SK-MEL-5 (cell line): ENCODE data around the gene RCCD1. TPM values are rescaled to one million over a fixed set of nuclear protein-coding genes. Genes with fewer than 3 reads are reported as not detected.
A peak's percentile ranks its signal among the peaks of the same experiment; 100 is the strongest.
"Not testable (repeated sequence)": the region's sequence is repeated elsewhere in the genome, so short reads cannot be mapped to it uniquely, and the experiment has no call there.

Source experiments
- DNase-seq: peaks from one replicate; pipeline ENCODE4 v3.0.0-alpha.2; 2016; ENCODE audit warnings: low read depth, low spot score
- in situ Hi-C: cut with HindIII; loops from 2 replicates; pipeline ENCODE4 v1.10.0; 2016; ENCODE audit warnings: low sequenced_read_pairs, high pct_unique_total_duplicates, low pct_unique_long_range_greater_than_20kb
- polyA plus RNA-seq, 2 experiments: library from polyadenylated mRNA; depleted of rRNA; stranded (reverse); fragments of >200 nt; gene quantifications; 2 replicates each; pipeline ENCODE4 v1.2.3, GENCODE V29; 2015
- total RNA-seq: library from RNA; depleted of rRNA; stranded (reverse); fragments of >200 nt; shearing (Covaris generic); gene quantifications from 2 replicates; pipeline ENCODE4 v1.2.3, GENCODE V29; 2014; rRNA removed

RCCD1 gene
- 9.9 and 10.1 TPM in 2 replicates for total RNA-seq
- 19.7 and 20.5 TPM in 2 replicates for polyA plus RNA-seq (2015; cell fraction: cytosol; rRNA removed)
- 92.2 and 117 TPM in 2 replicates for polyA plus RNA-seq (2015; cell fraction: nucleus; rRNA removed)

- peak; percentile 97 for DNase-seq
- in situ Hi-C loops, result no loop called here
Measured at GRCh38 chr15:90954712-90955623, at the start of gene RCCD1. Gene RCCD1 (plus strand): TSS chr15:90954884. CDS start chr15:90956735, 1,851 bp downstream.

- in situ Hi-C loops, result no loop called here
- no peak for DNase-seq
Measured at GRCh38 chr15:90905306-90906180, 49.1 kb upstream of the RCCD1 start.

- in situ Hi-C loops, result no loop called here
- DNase-seq, result no peak
Measured at GRCh38 chr15:90906181-90906849, 48.4 kb upstream of the RCCD1 start.

- no peak for DNase-seq
- in situ Hi-C loops, result no loop called here
Measured at GRCh38 chr15:90907051-90907660, 47.5 kb upstream of the RCCD1 start.

GRCh38 chr15:90907838-90908507 is 46.7 kb upstream of the RCCD1 start:
- in situ Hi-C loops, result no loop called here
- DNase-seq, result peak; percentile 56

GRCh38 chr15:90909449-90909848 is 45.2 kb upstream of the RCCD1 start:
- in situ Hi-C loops, DNase-seq: not testable (repeated sequence)

GRCh38 chr15:90909976-90910375 is 44.7 kb upstream of the RCCD1 start:
- in situ Hi-C loops, result no loop called here
- DNase-seq, result no peak

- in situ Hi-C loops, result no loop called here
- DNase-seq, result no peak
Measured at GRCh38 chr15:90910441-90911301, 44.0 kb upstream of the RCCD1 start.

- no peak for DNase-seq
- in situ Hi-C loops, result no loop called here
Measured at GRCh38 chr15:90911302-90911623, 43.4 kb upstream of the RCCD1 start.

- in situ Hi-C loops, result no loop called here
- DNase-seq, result no peak
Measured at GRCh38 chr15:90911906-90912769, 42.5 kb upstream of the RCCD1 start.

GRCh38 chr15:90912770-90913075 is 42.0 kb upstream of the RCCD1 start:
- in situ Hi-C loops, result no loop called here

GRCh38 chr15:90913398-90913944 is 41.2 kb upstream of the RCCD1 start:
- in situ Hi-C loops, result no loop called here
- DNase-seq, result no peak

More at GRCh38 chr15:90912770-90913075, 42.0 kb upstream of the RCCD1 start:
- DNase-seq, result no peak

GRCh38 chr15:90914305-90915080 is 40.2 kb upstream of the RCCD1 start:
- no peak for DNase-seq

GRCh38 chr15:90915216-90915807 is 39.4 kb upstream of the RCCD1 start:
- no peak for DNase-seq
- in situ Hi-C loops, result no loop called here

More at GRCh38 chr15:90914305-90915080, 40.2 kb upstream of the RCCD1 start:
- in situ Hi-C loops, result no loop called here
